ENCODE data around the gene USHBP1. TPM values are rescaled to one million over a fixed set of nuclear protein-coding genes. Genes with fewer than 3 reads are reported as not detected.

USHBP1 gene
- total and polyA plus RNA-seq, 2 of the 13 experiments (the other 11 are each of a cell fraction or from before 2014, with no cell fraction given), result 0.15 to 1.5 TPM

DNA sequence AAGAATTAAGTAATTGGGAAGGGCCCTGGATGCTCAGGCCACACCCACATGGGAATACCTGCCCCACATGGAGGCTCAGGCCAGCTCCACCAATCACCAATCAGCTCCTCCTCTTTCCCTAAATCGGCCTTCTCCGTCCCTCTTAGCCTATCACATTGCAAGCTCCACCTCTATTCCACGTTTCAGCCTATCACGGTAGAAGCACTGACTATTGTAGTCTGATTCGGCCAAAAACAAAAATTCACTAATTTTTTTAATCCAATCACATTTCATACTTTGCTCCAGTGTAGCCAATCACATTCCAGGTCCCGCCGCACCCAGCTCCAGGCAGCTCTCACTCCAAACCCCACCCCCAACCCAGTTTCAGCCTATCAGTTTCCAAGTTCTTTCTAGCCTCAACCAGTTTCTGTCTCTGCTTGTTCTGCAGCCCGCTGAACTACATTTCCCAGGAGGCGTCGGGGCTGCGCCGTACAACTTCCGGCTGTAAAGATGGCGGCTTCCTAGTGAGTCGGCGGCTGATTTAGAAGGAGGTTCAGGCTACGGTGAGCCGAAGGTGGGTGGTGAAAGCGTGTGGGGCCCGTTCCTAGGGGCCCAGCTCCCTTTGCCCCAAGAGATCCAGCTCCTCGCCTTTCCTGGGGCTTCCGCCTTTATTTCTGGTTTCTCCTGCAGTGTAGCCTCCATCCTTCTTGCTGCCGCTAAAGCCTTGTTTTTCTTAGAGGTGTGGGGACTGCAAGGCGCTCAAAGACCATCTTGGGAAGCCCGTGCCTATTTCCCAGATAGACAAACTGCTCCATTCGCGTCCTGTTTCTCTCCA is 2.6 kb upstream of the USHBP1 start, which contains the start of gene BABAM1 (continued):
- TF ChIP-seq, protein P1, sequence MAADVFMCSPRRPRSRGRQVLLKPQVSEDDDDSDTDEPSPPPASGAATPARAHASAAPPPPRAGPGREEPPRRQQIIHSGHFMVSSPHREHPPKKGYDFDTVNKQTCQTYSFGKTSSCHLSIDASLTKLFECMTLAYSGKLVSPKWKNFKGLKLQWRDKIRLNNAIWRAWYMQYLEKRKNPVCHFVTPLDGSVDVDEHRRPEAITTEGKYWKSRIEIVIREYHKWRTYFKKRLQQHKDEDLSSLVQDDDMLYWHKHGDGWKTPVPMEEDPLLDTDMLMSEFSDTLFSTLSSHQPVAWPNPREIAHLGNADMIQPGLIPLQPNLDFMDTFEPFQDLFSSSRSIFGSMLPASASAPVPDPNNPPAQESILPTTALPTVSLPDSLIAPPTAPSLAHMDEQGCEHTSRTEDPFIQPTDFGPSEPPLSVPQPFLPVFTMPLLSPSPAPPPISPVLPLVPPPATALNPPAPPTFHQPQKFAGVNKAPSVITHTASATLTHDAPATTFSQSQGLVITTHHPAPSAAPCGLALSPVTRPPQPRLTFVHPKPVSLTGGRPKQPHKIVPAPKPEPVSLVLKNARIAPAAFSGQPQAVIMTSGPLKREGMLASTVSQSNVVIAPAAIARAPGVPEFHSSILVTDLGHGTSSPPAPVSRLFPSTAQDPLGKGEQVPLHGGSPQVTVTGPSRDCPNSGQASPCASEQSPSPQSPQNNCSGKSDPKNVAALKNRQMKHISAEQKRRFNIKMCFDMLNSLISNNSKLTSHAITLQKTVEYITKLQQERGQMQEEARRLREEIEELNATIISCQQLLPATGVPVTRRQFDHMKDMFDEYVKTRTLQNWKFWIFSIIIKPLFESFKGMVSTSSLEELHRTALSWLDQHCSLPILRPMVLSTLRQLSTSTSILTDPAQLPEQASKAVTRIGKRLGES (CRISPR knock-in tag; IDR thresholded peaks at IDR 0.05; ENCODE audit: borderline replicate concordance), result no peak
- no peak for TF ChIP-seq ZNF484 (CRISPR knock-in tag; IDR thresholded peaks at IDR 0.05; ENCODE audit: borderline replicate concordance, low read depth)
- TF ChIP-seq KAT2B (IDR thresholded peaks at IDR 0.05; ENCODE audit: borderline replicate concordance, low read depth, low read length), result no peak
- no peak for TF ChIP-seq RNF2 (conservative IDR thresholded peaks at IDR 0.05; ENCODE audit: low read depth)
- TF ChIP-seq, protein P2, sequence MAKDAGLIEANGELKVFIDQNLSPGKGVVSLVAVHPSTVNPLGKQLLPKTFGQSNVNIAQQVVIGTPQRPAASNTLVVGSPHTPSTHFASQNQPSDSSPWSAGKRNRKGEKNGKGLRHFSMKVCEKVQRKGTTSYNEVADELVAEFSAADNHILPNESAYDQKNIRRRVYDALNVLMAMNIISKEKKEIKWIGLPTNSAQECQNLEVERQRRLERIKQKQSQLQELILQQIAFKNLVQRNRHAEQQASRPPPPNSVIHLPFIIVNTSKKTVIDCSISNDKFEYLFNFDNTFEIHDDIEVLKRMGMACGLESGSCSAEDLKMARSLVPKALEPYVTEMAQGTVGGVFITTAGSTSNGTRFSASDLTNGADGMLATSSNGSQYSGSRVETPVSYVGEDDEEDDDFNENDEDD (CRISPR knock-in tag; IDR thresholded peaks at IDR 0.05; ENCODE audit: borderline replicate concordance), result no peak
- no peak for TF ChIP-seq ZNF883 (CRISPR knock-in tag; IDR thresholded peaks at IDR 0.05; ENCODE audit: not compliant biosample characterization)
- no peak for TF ChIP-seq MATR3 (CRISPR knock-in tag; IDR thresholded peaks at IDR 0.05)
- TF ChIP-seq CC2D1A (CRISPR knock-in tag; IDR thresholded peaks at IDR 0.05), result 0 out of 2 replicates have a peak, but pooled peaks have one; percentile 21
- TF ChIP-seq SAFB2 (CRISPR knock-in tag; IDR thresholded peaks at IDR 0.05; ENCODE audit: borderline replicate concordance, low read depth), result no peak
- no peak for TF ChIP-seq ZNF589 (CRISPR knock-in tag; conservative IDR thresholded peaks at IDR 0.05)
- no peak for TF ChIP-seq CENPX (CRISPR knock-in tag; IDR thresholded peaks at IDR 0.05)
- TF ChIP-seq HDAC1 (CRISPR knock-in tag; IDR thresholded peaks at IDR 0.05), result peak; percentile 89
- TF ChIP-seq, protein P3, sequence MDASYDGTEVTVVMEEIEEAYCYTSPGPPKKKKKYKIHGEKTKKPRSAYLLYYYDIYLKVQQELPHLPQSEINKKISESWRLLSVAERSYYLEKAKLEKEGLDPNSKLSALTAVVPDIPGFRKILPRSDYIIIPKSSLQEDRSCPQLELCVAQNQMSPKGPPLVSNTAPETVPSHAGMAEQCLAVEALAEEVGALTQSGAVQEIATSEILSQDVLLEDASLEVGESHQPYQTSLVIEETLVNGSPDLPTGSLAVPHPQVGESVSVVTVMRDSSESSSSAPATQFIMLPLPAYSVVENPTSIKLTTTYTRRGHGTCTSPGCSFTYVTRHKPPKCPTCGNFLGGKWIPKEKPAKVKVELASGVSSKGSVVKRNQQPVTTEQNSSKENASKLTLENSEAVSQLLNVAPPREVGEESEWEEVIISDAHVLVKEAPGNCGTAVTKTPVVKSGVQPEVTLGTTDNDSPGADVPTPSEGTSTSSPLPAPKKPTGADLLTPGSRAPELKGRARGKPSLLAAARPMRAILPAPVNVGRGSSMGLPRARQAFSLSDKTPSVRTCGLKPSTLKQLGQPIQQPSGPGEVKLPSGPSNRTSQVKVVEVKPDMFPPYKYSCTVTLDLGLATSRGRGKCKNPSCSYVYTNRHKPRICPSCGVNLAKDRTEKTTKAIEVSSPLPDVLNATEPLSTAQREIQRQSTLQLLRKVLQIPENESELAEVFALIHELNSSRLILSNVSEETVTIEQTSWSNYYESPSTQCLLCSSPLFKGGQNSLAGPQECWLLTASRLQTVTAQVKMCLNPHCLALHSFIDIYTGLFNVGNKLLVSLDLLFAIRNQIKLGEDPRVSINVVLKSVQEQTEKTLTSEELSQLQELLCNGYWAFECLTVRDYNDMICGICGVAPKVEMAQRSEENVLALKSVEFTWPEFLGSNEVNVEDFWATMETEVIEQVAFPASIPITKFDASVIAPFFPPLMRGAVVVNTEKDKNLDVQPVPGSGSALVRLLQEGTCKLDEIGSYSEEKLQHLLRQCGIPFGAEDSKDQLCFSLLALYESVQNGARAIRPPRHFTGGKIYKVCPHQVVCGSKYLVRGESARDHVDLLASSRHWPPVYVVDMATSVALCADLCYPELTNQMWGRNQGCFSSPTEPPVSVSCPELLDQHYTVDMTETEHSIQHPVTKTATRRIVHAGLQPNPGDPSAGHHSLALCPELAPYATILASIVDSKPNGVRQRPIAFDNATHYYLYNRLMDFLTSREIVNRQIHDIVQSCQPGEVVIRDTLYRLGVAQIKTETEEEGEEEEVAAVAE (CRISPR knock-in tag; IDR thresholded peaks at IDR 0.05; ENCODE audit: borderline replicate concordance), result peak; percentile 99
- no peak for TF ChIP-seq ZNF75D (CRISPR knock-in tag; IDR thresholded peaks at IDR 0.05; ENCODE audit: borderline replicate concordance)
- no peak for TF ChIP-seq REPIN1 (CRISPR knock-in tag; IDR thresholded peaks at IDR 0.05; ENCODE audit: borderline replicate concordance, low read depth)
- TF ChIP-seq ZNF549 (CRISPR knock-in tag; IDR thresholded peaks at IDR 0.05), result no peak
- TF ChIP-seq SIX1 (CRISPR knock-in tag; IDR thresholded peaks at IDR 0.05; ENCODE audit: borderline replicate concordance), result no peak
- no peak for TF ChIP-seq ZFAT (CRISPR knock-in tag; conservative IDR thresholded peaks at IDR 0.05)
- no peak for TF ChIP-seq MAFK (conservative IDR thresholded peaks at IDR 0.05 in 1 of 2, IDR thresholded peaks at IDR 0.05 in 1 of 2; ENCODE audit: low read length in 2 of 2)
- TF ChIP-seq ZNF83 (CRISPR knock-in tag; IDR thresholded peaks at IDR 0.05; ENCODE audit: borderline replicate concordance), result no peak

All from HepG2 (cell line).